CD14-positive monocyte (primary cell): ENCODE measurements around the gene BCL2A1. TPM values are rescaled to one million over a fixed set of nuclear protein-coding genes. Genes with fewer than 3 reads are reported as not detected.
A peak's percentile ranks its signal among the peaks of the same experiment; 100 is the strongest.

Source experiments
- DNase-seq, 3 donors: peaks; one replicate each; pipeline ENCODE4 v3.0.0-alpha.2; 2011 to 2022
- H2AFZ ChIP-seq: 2 replicates; pipeline ENCODE4 v1.6.0; 2012; ENCODE audit warnings: mild to moderate bottlenecking, low read depth, low read length, inconsistent platforms; ENCODE audit not compliant: insufficient read depth, poor library complexity, severe bottlenecking
- H3K27ac ChIP-seq, 2 donors: 1 replicate in 1 of 2; 2 replicates in 1 of 2; pipeline ENCODE4 v1.5.1; 2012 to 2013; ENCODE audit warnings: low read length in 2 of 2, control low read depth in 1 of 2, inconsistent platforms in 1 of 2, low read depth in 1 of 2, mild to moderate bottlenecking in 1 of 2
- H3K27me3 ChIP-seq, 2 donors: one replicate each; pipeline versions ENCODE4 v1.6.0 to v1.6.1; 2011 to 2013; ENCODE audit warnings: low read length in 2 of 2; ENCODE audit not compliant: control insufficient read depth in 2 of 2, insufficient read depth in 2 of 2
- H3K36me3 ChIP-seq, 2 donors: replicated peaks in 1 of 2; 1 replicate in 1 of 2; 2 replicates in 1 of 2; pipeline versions ENCODE4 v1.5.1 to v1.6.1; 2012 to 2013; ENCODE audit warnings: low read length in 2 of 2, control low read depth in 1 of 2, inconsistent platforms in 1 of 2, mild to moderate bottlenecking in 1 of 2; ENCODE audit not compliant: insufficient read depth in 2 of 2, control insufficient read depth in 1 of 2
- H3K4me1 ChIP-seq, 2 donors: 1 replicate in 1 of 2; 2 replicates in 1 of 2; pipeline versions ENCODE4 v1.5.1 to v1.6.1; 2012 to 2013; ENCODE audit warnings: low read length in 2 of 2, control low read depth in 1 of 2, inconsistent platforms in 1 of 2, mild to moderate bottlenecking in 1 of 2, moderate library complexity in 1 of 2; ENCODE audit not compliant: insufficient read depth in 2 of 2, control insufficient read depth in 1 of 2
- H3K4me2 ChIP-seq: replicated peaks from 2 replicates; pipeline ENCODE3; 2012; ENCODE audit warnings: low read length, moderate library complexity, mild to moderate bottlenecking; ENCODE audit not compliant: poor library complexity, severe bottlenecking; ENCODE audit errors: extremely low read depth
- H3K4me3 ChIP-seq, 3 experiments: fragments of 200-600 bp in 1 of 3; sonication (generic) in 1 of 3; replicated peaks in 1 of 3; 1 replicate in 2 of 3; 2 replicates in 1 of 3; pipeline ENCODE4 v1.5.1; 2011 to 2013; ENCODE audit warnings: low read length in 3 of 3, mild to moderate bottlenecking in 3 of 3, control low read depth in 2 of 3, low read depth in 2 of 3, inconsistent platforms in 1 of 3, moderate library complexity in 1 of 3
- H3K79me2 ChIP-seq: 2 replicates; pipeline ENCODE4 v1.6.0; 2012; ENCODE audit warnings: mild to moderate bottlenecking, control low read depth, inconsistent platforms, low read length, moderate library complexity; ENCODE audit not compliant: insufficient read depth
- H3K9ac ChIP-seq: 2 replicates; pipeline ENCODE4 v1.6.0; 2017; ENCODE audit warnings: low read length, mild to moderate bottlenecking; ENCODE audit not compliant: insufficient read depth, poor library complexity, severe bottlenecking
- H3K9me3 ChIP-seq, 2 donors: replicated peaks in 1 of 2; 1 replicate in 1 of 2; 2 replicates in 1 of 2; pipeline versions ENCODE4 v1.5.1 to v1.6.1; 2012 to 2013; ENCODE audit warnings: low read length in 2 of 2, control low read depth in 1 of 2; ENCODE audit not compliant: control insufficient read depth in 1 of 2, insufficient read depth in 1 of 2
- H4K20me1 ChIP-seq: 2 replicates; pipeline ENCODE4 v1.6.0; 2012; ENCODE audit warnings: mild to moderate bottlenecking, low read length, control low read depth, moderate library complexity; ENCODE audit not compliant: insufficient read depth
- H3K27ac Mint-ChIP-seq, 7 donors: one replicate each; pipeline ENCODE4 v1.8.0; 2020; ENCODE audit warnings: mild to moderate bottlenecking in 7 of 7, mixed read lengths in 7 of 7, moderate library complexity in 6 of 7, inconsistent platforms in 2 of 7
- H3K27me3 Mint-ChIP-seq, 3 donors: one replicate each; pipeline ENCODE4 v1.8.0; 2021 to 2022; ENCODE audit warnings: low read depth in 3 of 3, mild to moderate bottlenecking in 3 of 3, mixed read lengths in 3 of 3, moderate library complexity in 3 of 3, inconsistent platforms in 1 of 3
- H3K36me3 Mint-ChIP-seq, 2 donors: one replicate each; pipeline ENCODE4 v1.8.0; 2020; ENCODE audit warnings: mixed read lengths in 2 of 2, inconsistent platforms in 1 of 2, mild to moderate bottlenecking in 1 of 2
- H3K4me1 Mint-ChIP-seq: one replicate; pipeline ENCODE4 v1.8.0; 2020; ENCODE audit warnings: mild to moderate bottlenecking, mixed read lengths
- H3K4me3 Mint-ChIP-seq, 2 donors: one replicate each; pipeline ENCODE4 v1.8.0; 2020; ENCODE audit warnings: mild to moderate bottlenecking in 2 of 2, mixed read lengths in 2 of 2, moderate library complexity in 1 of 2
- H3K9me3 Mint-ChIP-seq, 7 donors: one replicate each; pipeline ENCODE4 v1.8.0; 2020 to 2022; ENCODE audit warnings: mixed read lengths in 7 of 7, mild to moderate bottlenecking in 6 of 7, moderate library complexity in 6 of 7, inconsistent platforms in 2 of 7
- CTCF ChIP-seq: fragments of 200-600 bp; IDR thresholded peaks from one replicate; pipeline ENCODE4 v1.8.0; 2022; ENCODE audit warnings: antibody characterized with exemption, mild to moderate bottlenecking
- whole genome bisulfite sequencing: methylation state at CpG from one replicate; pipeline ENCODE4 v1.1.5; 2013; ENCODE audit warnings: missing lambda C conversion rate; ENCODE audit not compliant: insufficient coverage; 5-methylcytosine and 5-hydroxymethylcytosine counted together
- intact Hi-C, 2 donors: fragments of 100-400 bp; cut with micrococcal nuclease; formaldehyde crosslinking; loops; one replicate each; pipeline versions ENCODE4 v1.15.0 to v1.15.1; 2023
- polyA plus RNA-seq, 3 donors: library from polyadenylated mRNA; depleted of rRNA in 1 of 3; unstranded in 2 of 3; stranded (reverse) in 1 of 3; fragments of 300-500 nt in 2 of 3; fragments of >200 nt in 1 of 3; fragmentation: Illumina TruSeq in 2 of 3; gene quantifications; 1 replicate in 2 of 3; 2 replicates in 1 of 3; pipeline ENCODE4 v1.2.3, GENCODE V29; 2012 to 2021

BCL2A1 gene
- polyA plus RNA-seq, 3 donors = 277 to 465 (median 350) TPM

- no peaks in the 10 kb centered on the region for H3K27me3 ChIP-seq
- no peak for TF ChIP-seq CTCF
- intact Hi-C loops = loop anchor here in 1 of 2 donors (10.0 kb wide), 1 partner anchor 48 kb away; no protein-coding TSS in a partner anchor
- H3K36me3 ChIP-seq = no peaks in the 10 kb centered on the region
- peaks cover 24 to 45% of the 10 kb centered on the region in 2 donors for H3K4me1 ChIP-seq
- H3K79me2 ChIP-seq = no peaks in the 10 kb centered on the region
- Mint-ChIP-seq H3K27me3 (peaks cover 0 to 6% (median 3%) of the 10 kb centered on the region in 3 donors), H3K4me1 (peaks cover 40% of the 10 kb centered on the region), H3K9me3 (peaks cover 0 to 1% (median 0%) of the 10 kb centered on the region in 7 donors), H3K27ac (no peak overlapping the region), H3K36me3 (peaks cover 2 to 5% of the 10 kb centered on the region in 2 donors), H3K4me3 (no peak overlapping the region)
- H3K4me3 ChIP-seq = no peak overlapping the region
- H3K9me3 ChIP-seq = no peaks in the 10 kb centered on the region
- H2AFZ ChIP-seq = no peak overlapping the region
- no peaks in the 10 kb centered on the region for H4K20me1 ChIP-seq
- no peak overlapping the region for H3K4me2 ChIP-seq
- no peak overlapping the region for H3K9ac ChIP-seq
- DNase-seq = no peak
- no peak overlapping the region for H3K27ac ChIP-seq
These were observed 24.0 kb downstream of the BCL2A1 start for GRCh38 chr15:79947009-79947408.

- intact Hi-C loops = loop anchor here in 1 of 2 donors (10.0 kb wide), 1 partner anchor 50 kb away; no protein-coding TSS in a partner anchor
- Histone ChIP-seq H3K4me1 (peaks cover 20 to 40% of the 10 kb centered on the region in 2 donors), H3K4me2 (no peak overlapping the region), H3K27ac (no peak overlapping the region), H3K9me3 (no peaks in the 10 kb centered on the region), H3K9ac (no peak overlapping the region), H3K79me2 (no peaks in the 10 kb centered on the region), H2AFZ (no peak overlapping the region), H3K36me3 (no peaks in the 10 kb centered on the region), H3K4me3 (no peak overlapping the region), H4K20me1 (no peaks in the 10 kb centered on the region), H3K27me3 (no peaks in the 10 kb centered on the region)
- Mint-ChIP-seq H3K4me1 (peaks cover 36% of the 10 kb centered on the region), H3K27ac (peak overlapping the region in 2 of 7 donors; percentile 55 to 65), H3K4me3 (no peak overlapping the region), H3K27me3 (peaks cover 0 to 9% (median 4%) of the 10 kb centered on the region in 3 donors), H3K9me3 (peaks cover 0 to 1% (median 0%) of the 10 kb centered on the region in 7 donors), H3K36me3 (peaks cover 2 to 4% of the 10 kb centered on the region in 2 donors)
- WGBS = 95% methylated on average over 6 of the region's 7 CpGs
- no peak for TF ChIP-seq CTCF
- no peak for DNase-seq
These were observed 26.4 kb downstream of the BCL2A1 start for GRCh38 chr15:79944622-79945021.
